Measurements from ENCODE around the gene OGFOD2.

The OGFOD2 gene

DNA sequence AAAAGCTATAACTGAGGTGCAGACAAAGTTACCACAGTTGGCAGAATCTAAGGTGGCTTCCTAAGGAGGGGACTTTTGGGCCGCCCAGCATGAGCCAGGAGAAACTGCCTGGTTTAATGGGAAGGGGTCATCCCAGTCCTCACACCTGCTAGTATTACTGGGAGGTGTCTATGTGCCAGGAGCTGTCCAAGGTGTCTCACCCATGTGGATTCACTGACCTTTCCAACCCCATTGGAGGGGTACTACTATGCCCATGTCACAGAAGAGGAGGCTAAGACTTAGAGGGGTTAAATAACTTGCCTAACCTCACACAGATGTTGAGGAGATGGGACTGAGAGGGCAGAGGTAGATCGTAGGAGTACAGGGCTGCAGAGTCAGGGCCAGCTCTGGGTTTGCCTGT lies 19.0 kb upstream of the OGFOD2 start:
- H3K4me3 ChIP-seq (ENCODE audit: low read depth, low read length, poor library complexity, severe bottlenecking): no peak overlapping the region
- no peaks in the 10 kb centered on the region for H4K20me1 ChIP-seq (ENCODE audit: insufficient read depth, low read length)
- H3K79me2 ChIP-seq (ENCODE audit: insufficient read depth, low read length): no peaks in the 10 kb centered on the region
- H3F3A ChIP-seq (ENCODE audit: insufficient read depth, low read length): no peaks in the 10 kb centered on the region
- TF ChIP-seq, protein P1, sequence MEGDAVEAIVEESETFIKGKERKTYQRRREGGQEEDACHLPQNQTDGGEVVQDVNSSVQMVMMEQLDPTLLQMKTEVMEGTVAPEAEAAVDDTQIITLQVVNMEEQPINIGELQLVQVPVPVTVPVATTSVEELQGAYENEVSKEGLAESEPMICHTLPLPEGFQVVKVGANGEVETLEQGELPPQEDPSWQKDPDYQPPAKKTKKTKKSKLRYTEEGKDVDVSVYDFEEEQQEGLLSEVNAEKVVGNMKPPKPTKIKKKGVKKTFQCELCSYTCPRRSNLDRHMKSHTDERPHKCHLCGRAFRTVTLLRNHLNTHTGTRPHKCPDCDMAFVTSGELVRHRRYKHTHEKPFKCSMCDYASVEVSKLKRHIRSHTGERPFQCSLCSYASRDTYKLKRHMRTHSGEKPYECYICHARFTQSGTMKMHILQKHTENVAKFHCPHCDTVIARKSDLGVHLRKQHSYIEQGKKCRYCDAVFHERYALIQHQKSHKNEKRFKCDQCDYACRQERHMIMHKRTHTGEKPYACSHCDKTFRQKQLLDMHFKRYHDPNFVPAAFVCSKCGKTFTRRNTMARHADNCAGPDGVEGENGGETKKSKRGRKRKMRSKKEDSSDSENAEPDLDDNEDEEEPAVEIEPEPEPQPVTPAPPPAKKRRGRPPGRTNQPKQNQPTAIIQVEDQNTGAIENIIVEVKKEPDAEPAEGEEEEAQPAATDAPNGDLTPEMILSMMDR (IDR thresholded peaks at IDR 0.05; ENCODE audit: low read length): no peak
- no peak for TF ChIP-seq EZH2 (IDR thresholded peaks at IDR 0.05; ENCODE audit: borderline replicate concordance, low read length)
- H3K9ac ChIP-seq (ENCODE audit: low read length): no peak overlapping the region
- H2AFZ ChIP-seq (ENCODE audit: low read length): no peak overlapping the region
- H3K9me2 ChIP-seq (ENCODE audit: low read depth, low read length): no peaks in the 10 kb centered on the region
- H3K36me3 ChIP-seq (ENCODE audit: insufficient read depth, low read length): no peaks in the 10 kb centered on the region
- no peak overlapping the region for H3K4me2 ChIP-seq (ENCODE audit: low read length)
- H3K27ac ChIP-seq (ENCODE audit: low read depth, low read length, poor library complexity, severe bottlenecking): no peak overlapping the region
- peaks cover 6% of the 10 kb centered on the region; the same call in 1 of the 2 replicates for H3K27me3 ChIP-seq (ENCODE audit: insufficient read depth, low read length)
- no peaks in the 10 kb centered on the region for H3K4me1 ChIP-seq (ENCODE audit: insufficient read depth, low read length, severe bottlenecking)
- no peaks in the 10 kb centered on the region for H3K9me3 ChIP-seq (ENCODE audit: low read length)

GRCh38 chr12:122958198-122958888 lies 16.7 kb upstream of the OGFOD2 start:
- TF ChIP-seq, protein P1 (IDR thresholded peaks at IDR 0.05; ENCODE audit: low read length): no peak
- no peak for TF ChIP-seq EZH2 (IDR thresholded peaks at IDR 0.05; ENCODE audit: borderline replicate concordance, low read length)
- H2AFZ ChIP-seq (ENCODE audit: low read length): no peak overlapping the region
- no peaks in the 10 kb centered on the region for H3K9me2 ChIP-seq (ENCODE audit: low read depth, low read length)
- no peaks in the 10 kb centered on the region for H3K36me3 ChIP-seq (ENCODE audit: insufficient read depth, low read length)
- no peaks in the 10 kb centered on the region for H3K79me2 ChIP-seq (ENCODE audit: insufficient read depth, low read length)
- H3K4me3 ChIP-seq (ENCODE audit: low read depth, low read length, poor library complexity, severe bottlenecking): no peak overlapping the region
- H3K4me2 ChIP-seq (ENCODE audit: low read length): no peak overlapping the region
- H3K27ac ChIP-seq (ENCODE audit: low read depth, low read length, poor library complexity, severe bottlenecking): no peak overlapping the region
- H3K9me3 ChIP-seq (ENCODE audit: low read length): no peaks in the 10 kb centered on the region
- H3K9ac ChIP-seq (ENCODE audit: low read length): no peak overlapping the region
- no peaks in the 10 kb centered on the region for H3K27me3 ChIP-seq (ENCODE audit: insufficient read depth, low read length)
- H4K20me1 ChIP-seq (ENCODE audit: insufficient read depth, low read length): no peaks in the 10 kb centered on the region
- no peaks in the 10 kb centered on the region for H3K4me1 ChIP-seq (ENCODE audit: insufficient read depth, low read length, severe bottlenecking)
- H3F3A ChIP-seq (ENCODE audit: insufficient read depth, low read length): no peaks in the 10 kb centered on the region

GRCh38 chr12:122959566-122960192 lies 15.4 kb upstream of the OGFOD2 start:
- TF ChIP-seq EZH2 (IDR thresholded peaks at IDR 0.05; ENCODE audit: borderline replicate concordance, low read length): no peak
- TF ChIP-seq, protein P1 (IDR thresholded peaks at IDR 0.05; ENCODE audit: low read length): no peak
- H4K20me1 ChIP-seq (ENCODE audit: insufficient read depth, low read length): no peaks in the 10 kb centered on the region
- no peaks in the 10 kb centered on the region for H3K9me2 ChIP-seq (ENCODE audit: low read depth, low read length)
- no peaks in the 10 kb centered on the region for H3K36me3 ChIP-seq (ENCODE audit: insufficient read depth, low read length)
- no peak overlapping the region for H2AFZ ChIP-seq (ENCODE audit: low read length)
- H3K4me2 ChIP-seq (ENCODE audit: low read length): no peak overlapping the region
- no peak overlapping the region for H3K4me3 ChIP-seq (ENCODE audit: low read depth, low read length, poor library complexity, severe bottlenecking)
- H3K9me3 ChIP-seq (ENCODE audit: low read length): no peaks in the 10 kb centered on the region
- H3K79me2 ChIP-seq (ENCODE audit: insufficient read depth, low read length): no peaks in the 10 kb centered on the region
- H3K4me1 ChIP-seq (ENCODE audit: insufficient read depth, low read length, severe bottlenecking): no peaks in the 10 kb centered on the region
- H3K9ac ChIP-seq (ENCODE audit: low read length): no peak overlapping the region
- no peak overlapping the region for H3K27ac ChIP-seq (ENCODE audit: low read depth, low read length, poor library complexity, severe bottlenecking)
- no peaks in the 10 kb centered on the region for H3F3A ChIP-seq (ENCODE audit: insufficient read depth, low read length)
- no peaks in the 10 kb centered on the region for H3K27me3 ChIP-seq (ENCODE audit: insufficient read depth, low read length)
